ENCODE data around the gene CACNA1G.

DNA sequence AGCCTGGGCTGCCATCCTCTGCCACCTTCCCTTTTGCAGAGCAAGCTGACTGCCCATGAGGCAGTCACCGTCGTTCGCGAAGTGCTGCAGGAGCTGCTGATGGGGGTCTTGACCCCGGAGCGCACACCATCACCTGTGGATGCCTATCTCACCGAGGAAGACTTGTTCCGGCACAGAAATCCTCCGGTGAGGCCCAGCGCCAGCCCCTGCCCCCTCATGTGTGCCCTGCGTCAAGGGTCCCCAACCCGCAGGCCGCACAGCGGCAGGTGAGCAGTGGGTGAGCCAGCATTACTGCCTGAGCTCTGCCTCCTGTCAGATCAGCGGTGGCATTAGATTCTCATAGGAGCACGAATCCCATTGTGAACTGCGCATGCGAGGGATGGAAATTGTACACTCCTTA is 35.7 kb upstream of the CACNA1G start:
- TF ChIP-seq, protein P1, sequence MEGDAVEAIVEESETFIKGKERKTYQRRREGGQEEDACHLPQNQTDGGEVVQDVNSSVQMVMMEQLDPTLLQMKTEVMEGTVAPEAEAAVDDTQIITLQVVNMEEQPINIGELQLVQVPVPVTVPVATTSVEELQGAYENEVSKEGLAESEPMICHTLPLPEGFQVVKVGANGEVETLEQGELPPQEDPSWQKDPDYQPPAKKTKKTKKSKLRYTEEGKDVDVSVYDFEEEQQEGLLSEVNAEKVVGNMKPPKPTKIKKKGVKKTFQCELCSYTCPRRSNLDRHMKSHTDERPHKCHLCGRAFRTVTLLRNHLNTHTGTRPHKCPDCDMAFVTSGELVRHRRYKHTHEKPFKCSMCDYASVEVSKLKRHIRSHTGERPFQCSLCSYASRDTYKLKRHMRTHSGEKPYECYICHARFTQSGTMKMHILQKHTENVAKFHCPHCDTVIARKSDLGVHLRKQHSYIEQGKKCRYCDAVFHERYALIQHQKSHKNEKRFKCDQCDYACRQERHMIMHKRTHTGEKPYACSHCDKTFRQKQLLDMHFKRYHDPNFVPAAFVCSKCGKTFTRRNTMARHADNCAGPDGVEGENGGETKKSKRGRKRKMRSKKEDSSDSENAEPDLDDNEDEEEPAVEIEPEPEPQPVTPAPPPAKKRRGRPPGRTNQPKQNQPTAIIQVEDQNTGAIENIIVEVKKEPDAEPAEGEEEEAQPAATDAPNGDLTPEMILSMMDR (IDR thresholded peaks at IDR 0.05) = no peak
- TF ChIP-seq POLR2A (IDR thresholded peaks at IDR 0.05) = no peak

Data from esophagus squamous epithelium (tissue), 4 donors.